H9 (cell line): Measurements from ENCODE around the gene CIT. TPM values are rescaled to one million over a fixed set of nuclear protein-coding genes. Genes with fewer than 3 reads are reported as not detected.

Experiments
- DNase-seq: peaks from one replicate; pipeline ENCODE4 v3.0.0-alpha.2; 2017
- H2AFZ ChIP-seq: one replicate; pipeline ENCODE4 v1.6.1; 2013; ENCODE audit warnings: mild to moderate bottlenecking, low read length, control low read depth, moderate library complexity
- H2AK5ac ChIP-seq: 2 replicates; pipeline ENCODE4 v1.6.1; 2013; ENCODE audit warnings: low read length, control low read depth, mixed read lengths; ENCODE audit not compliant: insufficient read length
- H2BK120ac ChIP-seq: one replicate; pipeline ENCODE4 v1.6.1; 2013; ENCODE audit warnings: low read depth, mild to moderate bottlenecking, low read length, control low read depth, inconsistent platforms; ENCODE audit not compliant: poor library complexity, severe bottlenecking
- H2BK12ac ChIP-seq: 2 replicates; pipeline ENCODE4 v1.6.1; 2013; ENCODE audit warnings: low read length, control low read depth, mixed read lengths, low read depth; ENCODE audit not compliant: insufficient read length
- H2BK15ac ChIP-seq: 2 replicates; pipeline ENCODE4 v1.6.1; 2013; ENCODE audit warnings: low read depth, low read length, control low read depth
- H2BK20ac ChIP-seq: one replicate; pipeline ENCODE4 v1.6.1; 2013; ENCODE audit warnings: low read depth, mild to moderate bottlenecking, low read length, control low read depth, inconsistent platforms; ENCODE audit not compliant: poor library complexity, severe bottlenecking
- H2BK5ac ChIP-seq: 2 replicates; pipeline ENCODE4 v1.6.1; 2013; ENCODE audit warnings: low read length, control low read depth, mixed read lengths; ENCODE audit not compliant: insufficient read length
- H3K14ac ChIP-seq: 2 replicates; pipeline ENCODE4 v1.6.1; 2013; ENCODE audit warnings: low read length, control low read depth; ENCODE audit not compliant: insufficient read depth
- H3K18ac ChIP-seq: 2 replicates; pipeline ENCODE4 v1.6.1; 2013; ENCODE audit warnings: low read depth, mild to moderate bottlenecking, mixed read lengths, low read length, control low read depth; ENCODE audit not compliant: insufficient read length
- H3K23ac ChIP-seq: 2 replicates; pipeline ENCODE4 v1.6.1; 2013; ENCODE audit warnings: low read length, control low read depth, mixed read lengths, low read depth; ENCODE audit not compliant: insufficient read length
- H3K23me2 ChIP-seq: 2 replicates; pipeline ENCODE4 v1.6.1; 2013; ENCODE audit warnings: low read depth, mild to moderate bottlenecking, mixed read lengths, low read length, control low read depth; ENCODE audit not compliant: insufficient read length, poor library complexity, severe bottlenecking
- H3K27ac ChIP-seq: 2 replicates; pipeline ENCODE4 v1.5.1; 2013; ENCODE audit warnings: low read length, control low read depth, mixed read lengths, low read depth; ENCODE audit not compliant: insufficient read length
- H3K27me3 ChIP-seq: 2 replicates; pipeline ENCODE4 v1.6.1; 2013; ENCODE audit warnings: low read length, control low read depth, inconsistent platforms; ENCODE audit not compliant: insufficient read depth
- H3K4ac ChIP-seq: 2 replicates; pipeline ENCODE4 v1.6.1; 2013; ENCODE audit warnings: low read depth, mild to moderate bottlenecking, control low read depth, inconsistent platforms, low read length, moderate library complexity
- H3K4me1 ChIP-seq: 2 replicates; pipeline ENCODE4 v1.6.1; 2013; ENCODE audit warnings: low read length, control low read depth, inconsistent platforms; ENCODE audit not compliant: insufficient read depth
- H3K4me2 ChIP-seq: 2 replicates; pipeline ENCODE4 v1.6.1; 2013; ENCODE audit warnings: low read length, control low read depth, mixed read lengths; ENCODE audit not compliant: insufficient read length, insufficient read depth
- H3K56ac ChIP-seq: 2 replicates; pipeline ENCODE4 v1.6.1; 2013; ENCODE audit warnings: low read depth, mild to moderate bottlenecking, mixed read lengths, low read length, control low read depth; ENCODE audit not compliant: insufficient read length
- H3K79me1 ChIP-seq: 2 replicates; pipeline ENCODE4 v1.6.1; 2013; ENCODE audit warnings: low read depth, mild to moderate bottlenecking, moderate library complexity, low read length, control low read depth, inconsistent platforms; ENCODE audit not compliant: insufficient read depth, poor library complexity, severe bottlenecking
- H3K79me2 ChIP-seq: 2 replicates; pipeline ENCODE4 v1.6.1; 2013; ENCODE audit warnings: low read length, control low read depth, inconsistent platforms; ENCODE audit not compliant: insufficient read depth
- H3K9ac ChIP-seq: 2 replicates; pipeline ENCODE4 v1.6.1; 2013; ENCODE audit warnings: low read length, control low read depth, mixed read lengths; ENCODE audit not compliant: insufficient read length; ENCODE audit errors: extremely low read depth
- H3K9me3 ChIP-seq: one replicate; pipeline ENCODE4 v1.6.1; 2013; ENCODE audit warnings: low read depth, low read length, inconsistent platforms; ENCODE audit not compliant: control insufficient read depth
- H3T11ph ChIP-seq: one replicate; pipeline ENCODE4 v1.6.1; 2013; ENCODE audit warnings: mild to moderate bottlenecking, low read length, control low read depth, inconsistent platforms
- H4K20me1 ChIP-seq: one replicate; pipeline ENCODE4 v1.6.1; 2013; ENCODE audit not compliant: control insufficient read depth, insufficient read length, insufficient read depth
- H4K5ac ChIP-seq: 2 replicates; pipeline ENCODE4 v1.6.1; 2013; ENCODE audit warnings: low read depth, mild to moderate bottlenecking, mixed read lengths, low read length, control low read depth; ENCODE audit not compliant: insufficient read length
- H4K8ac ChIP-seq: replicated peaks from 2 replicates; pipeline ENCODE4 v1.6.1; 2013; ENCODE audit warnings: low read length, control low read depth, mixed read lengths, low read depth; ENCODE audit not compliant: insufficient read length
- H4K91ac ChIP-seq: 2 replicates; pipeline ENCODE4 v1.6.1; 2013; ENCODE audit warnings: low read depth, mild to moderate bottlenecking, moderate library complexity, mixed read lengths, low read length, control low read depth; ENCODE audit not compliant: insufficient read length
- H3K27ac Mint-ChIP-seq, 3 experiments: 2 replicates in 2 of 3; 3 replicates in 1 of 3; pipeline ENCODE4 v1.8.0; 2020 to 2021; ENCODE audit warnings: mixed read lengths in 3 of 3, mild to moderate bottlenecking in 1 of 3, moderate library complexity in 1 of 3
- H3K27me3 Mint-ChIP-seq: 2 replicates; pipeline ENCODE4 v1.8.0; 2021; ENCODE audit warnings: low read depth, mild to moderate bottlenecking, moderate library complexity, mixed read lengths
- H3K36me3 Mint-ChIP-seq, 3 experiments: 2 replicates in 2 of 3; 3 replicates in 1 of 3; pipeline ENCODE4 v1.8.0; 2020 to 2021; ENCODE audit warnings: low read depth in 3 of 3, mixed read lengths in 3 of 3; ENCODE audit not compliant: insufficient read depth in 1 of 3
- H3K4me1 Mint-ChIP-seq, 2 experiments: 2 replicates each; pipeline ENCODE4 v1.8.0; 2020; ENCODE audit warnings: mixed read lengths in 2 of 2
- H3K4me3 Mint-ChIP-seq, 2 experiments: 2 replicates in 1 of 2; 3 replicates in 1 of 2; pipeline ENCODE4 v1.8.0; 2020 to 2021; ENCODE audit warnings: mild to moderate bottlenecking in 2 of 2, mixed read lengths in 2 of 2, moderate library complexity in 1 of 2
- H3K9me3 Mint-ChIP-seq, 2 experiments: 2 replicates in 1 of 2; 3 replicates in 1 of 2; pipeline ENCODE4 v1.8.0; 2020; ENCODE audit warnings: mild to moderate bottlenecking in 2 of 2, mixed read lengths in 2 of 2, moderate library complexity in 1 of 2
- CTCF ChIP-seq: fragments of 200-600 bp; sonication (generic); conservative IDR thresholded peaks from 3 replicates; pipeline ENCODE4 v1.8.0; 2021; ENCODE audit warnings: antibody characterized with exemption, mild to moderate bottlenecking
- WGBS: extraction: QIAGEN DNeasy Blood & Tissue Kit; methylation state at CpG from one replicate; pipeline ENCODE4 v1.1.7; 2013; ENCODE audit warnings: missing lambda C conversion rate, low lambda C conversion rate, mixed read lengths; ENCODE audit not compliant: insufficient read length; ENCODE audit errors: extremely low coverage; 5-methylcytosine and 5-hydroxymethylcytosine counted together
- total RNA-seq: library from RNA; stranded (reverse); gene quantifications from 2 replicates; pipeline ENCODE4 v1.2.1, GENCODE V29; 2021

CIT gene
- total RNA-seq, 1 experiment from 2014 or later: 55.3 TPM

- no peak overlapping the region for H2BK12ac ChIP-seq
- no CpG with 5 or more reads among the region's 4 CpGs for WGBS
- Mint-ChIP-seq H3K27ac (no peak overlapping the region), H3K27me3 (no peaks in the 10 kb centered on the region), H3K36me3 (peaks cover 5 to 19% (median 15%) of the 10 kb centered on the region in 3 experiments; a peak in 5 of 7 replicates), H3K4me3 (no peak overlapping the region), H3K4me1 (no peaks in the 10 kb centered on the region), H3K9me3 (no peaks in the 10 kb centered on the region)
- no peak overlapping the region for H3K9ac ChIP-seq
- no peak overlapping the region for H3K4ac ChIP-seq
- H3T11ph ChIP-seq: no peak overlapping the region
- H3K27me3 ChIP-seq: no peaks in the 10 kb centered on the region
- no peak overlapping the region for H3K27ac ChIP-seq
- H3K4me2 ChIP-seq: no peak overlapping the region
- no peak overlapping the region for H4K91ac ChIP-seq
- H2BK20ac ChIP-seq: no peak overlapping the region
- no peak overlapping the region; the same call in 1 of the 2 replicates for H3K14ac ChIP-seq
- H3K56ac ChIP-seq: no peak overlapping the region
- H3K79me1 ChIP-seq: no peaks in the 10 kb centered on the region
- H2AFZ ChIP-seq: no peak overlapping the region
- H2BK15ac ChIP-seq: no peak overlapping the region
- H3K23ac ChIP-seq: no peak overlapping the region
- peaks cover 2% of the 10 kb centered on the region; the same call in 1 of the 2 replicates for H3K4me1 ChIP-seq
- no peak overlapping the region for H4K5ac ChIP-seq
- no peaks in the 10 kb centered on the region for H3K23me2 ChIP-seq
- TF ChIP-seq CTCF: no peak
- no peak overlapping the region for H3K18ac ChIP-seq
- no peak overlapping the region for H2BK5ac ChIP-seq
- no peak overlapping the region for H2AK5ac ChIP-seq
- H3K79me2 ChIP-seq: no peaks in the 10 kb centered on the region
- no peaks in the 10 kb centered on the region for H3K9me3 ChIP-seq
- H4K8ac ChIP-seq: no peak overlapping the region
- no peak for DNase-seq
- H4K20me1 ChIP-seq: no peaks in the 10 kb centered on the region
- no peak overlapping the region for H2BK120ac ChIP-seq
Observed at GRCh38 chr12:119796292-119796691, 80.8 kb downstream of the CIT start.
